Right atrium auricular region (tissue), 2 donors: Measurements from ENCODE around the gene PCDHB3. TPM values are rescaled to one million over a fixed set of nuclear protein-coding genes. Genes with fewer than 3 reads are reported as not detected.
A peak's percentile ranks its signal among the peaks of the same experiment; 100 is the strongest.
"Not testable (repeated sequence)": the region's sequence is repeated elsewhere in the genome, so short reads cannot be mapped to it uniquely, and the experiment has no call there.

Source experiments
- DNase-seq: peaks from one replicate; pipeline ENCODE4 v3.0.0-alpha.2; 2019; ENCODE audit warnings: low spot score
- H3K27ac ChIP-seq, 2 donors: fragments of 200-600 bp; sonication (generic); 1 replicate in 1 of 2; 2 replicates in 1 of 2; pipeline ENCODE4 v1.5.1; 2016 to 2019
- H3K27me3 ChIP-seq, 2 donors: fragments of 200-600 bp; sonication (generic); one replicate each; pipeline versions ENCODE4 v1.5.1 to v1.6.0; 2017 to 2019
- H3K36me3 ChIP-seq: fragments of 200-600 bp; sonication (generic); one replicate; pipeline ENCODE4 v1.5.1; 2016
- H3K4me1 ChIP-seq, 2 donors: fragments of 200-600 bp; sonication (generic); one replicate each; pipeline versions ENCODE4 v1.5.1 to v1.6.0; 2017 to 2019
- H3K4me3 ChIP-seq, 2 donors: fragments of 200-600 bp; sonication (generic); 1 replicate in 1 of 2; 2 replicates in 1 of 2; pipeline ENCODE4 v1.5.1; 2017 to 2019; ENCODE audit warnings: mild to moderate bottlenecking in 1 of 2, moderate library complexity in 1 of 2
- H3K9me3 ChIP-seq, 2 donors: fragments of 200-600 bp; sonication (generic); one replicate each; pipeline ENCODE4 v1.5.1; 2019
- total RNA-seq, 2 donors: library from RNA; depleted of rRNA; stranded (reverse); fragments of >200 nt; gene quantifications; one replicate each; pipeline ENCODE4 v1.1.0, GENCODE V29; 2016
- TF ChIP-seq, protein P1 (sequence below), 2 donors: fragments of 200-600 bp; sonication (generic); IDR thresholded peaks; one replicate each; pipeline ENCODE4 v1.5.1; 2019; ENCODE audit warnings: antibody characterized with exemption in 2 of 2

PCDHB3 gene
- total RNA-seq, 2 donors from 2014 or later = 0.63 to 0.83 TPM

GRCh38 chr5:141084487-141084989 is 15.7 kb upstream of the PCDHB3 start:
- TF ChIP-seq, protein P1, sequence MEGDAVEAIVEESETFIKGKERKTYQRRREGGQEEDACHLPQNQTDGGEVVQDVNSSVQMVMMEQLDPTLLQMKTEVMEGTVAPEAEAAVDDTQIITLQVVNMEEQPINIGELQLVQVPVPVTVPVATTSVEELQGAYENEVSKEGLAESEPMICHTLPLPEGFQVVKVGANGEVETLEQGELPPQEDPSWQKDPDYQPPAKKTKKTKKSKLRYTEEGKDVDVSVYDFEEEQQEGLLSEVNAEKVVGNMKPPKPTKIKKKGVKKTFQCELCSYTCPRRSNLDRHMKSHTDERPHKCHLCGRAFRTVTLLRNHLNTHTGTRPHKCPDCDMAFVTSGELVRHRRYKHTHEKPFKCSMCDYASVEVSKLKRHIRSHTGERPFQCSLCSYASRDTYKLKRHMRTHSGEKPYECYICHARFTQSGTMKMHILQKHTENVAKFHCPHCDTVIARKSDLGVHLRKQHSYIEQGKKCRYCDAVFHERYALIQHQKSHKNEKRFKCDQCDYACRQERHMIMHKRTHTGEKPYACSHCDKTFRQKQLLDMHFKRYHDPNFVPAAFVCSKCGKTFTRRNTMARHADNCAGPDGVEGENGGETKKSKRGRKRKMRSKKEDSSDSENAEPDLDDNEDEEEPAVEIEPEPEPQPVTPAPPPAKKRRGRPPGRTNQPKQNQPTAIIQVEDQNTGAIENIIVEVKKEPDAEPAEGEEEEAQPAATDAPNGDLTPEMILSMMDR (IDR thresholded peaks at IDR 0.05) = peak in 1 of 2 donors; percentile 74
- peak overlapping the region in 1 of 2 donors; percentile 17 for H3K27ac ChIP-seq
- H3K27me3 ChIP-seq = peaks cover 0 to 5% of the 10 kb centered on the region in 2 donors
- H3K9me3 ChIP-seq = peaks cover 0 to 24% of the 10 kb centered on the region in 2 donors
- H3K36me3 ChIP-seq = no peaks in the 10 kb centered on the region
- no peaks in the 10 kb centered on the region for H3K4me1 ChIP-seq
- DNase-seq = no peak
- peak overlapping the region; percentile 38 to 47 for H3K4me3 ChIP-seq

DNA sequence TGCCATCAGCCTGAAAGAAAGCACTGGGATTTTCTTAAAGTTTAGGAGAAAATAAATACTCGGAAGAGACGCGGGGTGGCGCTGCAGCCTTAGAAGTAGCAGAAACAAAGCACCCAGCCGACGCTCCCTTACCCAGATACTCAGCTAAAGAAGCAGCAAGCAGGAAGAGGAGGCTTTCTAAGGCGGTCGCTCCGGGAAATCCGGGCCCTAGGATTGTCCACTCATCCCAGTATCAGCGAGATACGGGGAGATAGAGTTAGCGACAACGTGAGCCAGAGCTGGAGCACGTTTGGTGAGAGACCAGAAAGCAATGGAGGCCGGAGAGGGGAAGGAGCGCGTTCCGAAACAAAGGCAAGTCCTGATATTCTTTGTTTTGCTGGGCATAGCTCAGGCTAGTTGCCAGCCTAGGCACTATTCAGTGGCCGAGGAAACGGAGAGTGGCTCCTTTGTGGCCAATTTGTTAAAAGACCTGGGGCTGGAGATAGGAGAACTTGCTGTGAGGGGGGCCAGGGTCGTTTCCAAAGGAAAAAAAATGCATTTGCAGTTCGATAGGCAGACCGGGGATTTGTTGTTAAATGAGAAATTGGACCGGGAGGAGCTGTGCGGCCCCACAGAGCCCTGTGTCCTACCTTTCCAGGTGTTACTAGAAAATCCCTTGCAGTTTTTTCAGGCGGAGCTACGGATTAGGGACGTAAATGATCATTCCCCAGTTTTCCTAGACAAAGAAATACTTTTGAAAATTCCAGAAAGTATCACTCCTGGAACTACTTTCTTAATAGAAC is 5.6 kb upstream of the PCDHB3 start, which contains the start of gene PCDHB2:
TSS of gene PCDHB2 (plus strand) at position 135 of the 782 bp plus-strand sequence. CDS start at position 311, 176 bp downstream.
- H3K27me3 ChIP-seq = no peaks in the 10 kb centered on the region
- no peaks in the 10 kb centered on the region for H3K4me1 ChIP-seq
- H3K36me3 ChIP-seq = no peaks in the 10 kb centered on the region
- TF ChIP-seq, protein P1 (IDR thresholded peaks at IDR 0.05) = peak in 1 of 2 donors; percentile 46
- H3K4me3 ChIP-seq = peak within 1 kb of the TSS; percentile 24 to 38
- no peak for DNase-seq
- H3K27ac ChIP-seq = no peak within 1 kb of the TSS
- peaks cover 11 to 61% of the 10 kb centered on the region in 2 donors for H3K9me3 ChIP-seq

GRCh38 chr5:141095263-141095641 is 5.0 kb upstream of the PCDHB3 start:
- no peaks in the 10 kb centered on the region for H3K27me3 ChIP-seq
- TF ChIP-seq, protein P1 (IDR thresholded peaks at IDR 0.05) = no peak
- H3K27ac ChIP-seq = no peak overlapping the region
- DNase-seq = no peak
- H3K9me3 ChIP-seq = peaks cover 11 to 61% of the 10 kb centered on the region in 2 donors
- H3K4me3 ChIP-seq = peak overlapping the region; percentile 24 to 38
- H3K4me1 ChIP-seq = no peaks in the 10 kb centered on the region
- H3K36me3 ChIP-seq = no peaks in the 10 kb centered on the region

DNA sequence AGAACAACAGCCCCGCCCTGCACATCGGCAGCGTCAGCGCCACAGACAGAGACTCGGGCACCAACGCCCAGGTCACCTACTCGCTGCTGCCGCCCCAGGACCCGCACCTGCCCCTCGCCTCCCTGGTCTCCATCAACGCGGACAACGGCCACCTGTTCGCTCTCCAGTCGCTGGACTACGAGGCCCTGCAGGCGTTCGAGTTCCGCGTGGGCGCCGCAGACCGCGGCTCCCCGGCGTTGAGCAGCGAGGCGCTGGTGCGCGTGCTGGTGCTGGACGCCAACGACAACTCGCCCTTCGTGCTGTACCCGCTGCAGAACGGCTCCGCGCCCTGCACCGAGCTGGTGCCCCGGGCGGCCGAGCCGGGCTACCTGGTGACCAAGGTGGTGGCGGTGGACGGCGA is 4.1 kb upstream of the PCDHB3 start:
- not testable (repeated sequence) for H3K4me1 ChIP-seq, H3K36me3 ChIP-seq, H3K27ac ChIP-seq, DNase-seq, H3K27me3 ChIP-seq, H3K4me3 ChIP-seq
- peaks cover 11 to 60% of the 10 kb centered on the region in 2 donors for H3K9me3 ChIP-seq

DNA sequence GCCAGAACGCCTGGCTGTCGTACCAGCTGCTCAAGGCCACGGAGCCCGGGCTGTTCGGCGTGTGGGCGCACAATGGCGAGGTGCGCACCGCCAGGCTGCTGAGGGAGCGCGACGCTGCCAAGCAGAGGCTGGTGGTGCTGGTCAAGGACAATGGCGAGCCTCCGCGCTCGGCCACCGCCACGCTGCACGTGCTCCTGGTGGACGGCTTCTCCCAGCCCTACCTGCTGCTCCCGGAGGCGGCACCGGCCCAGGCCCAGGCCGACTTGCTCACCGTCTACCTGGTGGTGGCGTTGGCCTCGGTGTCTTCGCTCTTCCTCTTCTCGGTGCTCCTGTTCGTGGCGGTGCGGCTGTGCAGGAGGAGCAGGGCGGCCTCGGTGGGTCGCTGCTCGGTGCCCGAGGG is 3.7 kb upstream of the PCDHB3 start:
- H3K9me3 ChIP-seq = peaks cover 11 to 62% of the 10 kb centered on the region in 2 donors
- not testable (repeated sequence) for H3K27ac ChIP-seq, DNase-seq, H3K4me3 ChIP-seq, H3K4me1 ChIP-seq, H3K27me3 ChIP-seq, H3K36me3 ChIP-seq

DNA sequence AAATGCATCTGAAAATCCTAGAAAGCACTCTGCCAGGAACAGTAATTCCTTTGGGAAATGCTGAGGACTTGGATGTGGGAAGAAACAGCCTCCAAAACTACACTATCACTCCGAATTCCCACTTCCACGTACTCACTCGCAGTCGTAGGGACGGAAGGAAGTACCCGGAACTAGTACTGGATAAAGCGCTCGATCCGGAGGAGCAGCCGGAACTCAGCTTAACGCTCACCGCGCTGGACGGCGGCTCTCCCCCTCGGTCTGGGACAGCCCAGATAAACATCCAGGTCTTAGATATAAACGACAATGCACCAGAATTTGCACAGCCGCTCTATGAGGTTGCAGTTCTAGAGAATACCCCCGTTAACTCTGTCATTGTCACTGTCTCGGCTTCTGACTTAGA is 786 bp downstream of the PCDHB3 start:
- no peak for DNase-seq

DNA sequence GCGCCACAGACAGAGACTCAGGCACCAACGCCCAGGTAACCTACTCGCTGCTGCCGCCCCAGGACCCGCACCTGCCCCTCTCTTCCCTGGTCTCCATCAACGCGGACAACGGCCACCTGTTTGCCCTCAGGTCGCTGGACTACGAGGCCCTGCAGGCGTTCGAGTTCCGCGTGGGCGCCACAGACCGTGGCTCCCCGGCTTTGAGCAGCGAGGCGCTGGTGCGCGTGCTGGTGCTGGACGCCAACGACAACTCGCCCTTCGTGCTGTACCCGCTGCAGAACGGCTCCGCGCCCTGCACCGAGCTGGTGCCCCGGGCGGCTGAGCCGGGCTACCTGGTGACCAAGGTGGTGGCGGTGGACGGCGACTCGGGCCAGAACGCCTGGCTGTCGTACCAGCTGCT is 1.8 kb downstream of the PCDHB3 start:
- H3K36me3 ChIP-seq, DNase-seq, H3K4me1 ChIP-seq, H3K27me3 ChIP-seq, H3K4me3 ChIP-seq, H3K27ac ChIP-seq: not testable (repeated sequence)
- peaks cover 0 to 18% of the 10 kb centered on the region in 2 donors for H3K9me3 ChIP-seq

More for the DNA sequence above, 786 bp downstream of the PCDHB3 start:
- H3K27me3 ChIP-seq = no peaks in the 10 kb centered on the region
- H3K4me1 ChIP-seq = no peaks in the 10 kb centered on the region
- peak overlapping the region in 1 of 2 donors; percentile 33 for H3K4me3 ChIP-seq
- no peak overlapping the region for H3K27ac ChIP-seq
- no peaks in the 10 kb centered on the region for H3K36me3 ChIP-seq
- peaks cover 0 to 18% of the 10 kb centered on the region in 2 donors for H3K9me3 ChIP-seq
- TF ChIP-seq, protein P1 (IDR thresholded peaks at IDR 0.05) = no peak

DNA sequence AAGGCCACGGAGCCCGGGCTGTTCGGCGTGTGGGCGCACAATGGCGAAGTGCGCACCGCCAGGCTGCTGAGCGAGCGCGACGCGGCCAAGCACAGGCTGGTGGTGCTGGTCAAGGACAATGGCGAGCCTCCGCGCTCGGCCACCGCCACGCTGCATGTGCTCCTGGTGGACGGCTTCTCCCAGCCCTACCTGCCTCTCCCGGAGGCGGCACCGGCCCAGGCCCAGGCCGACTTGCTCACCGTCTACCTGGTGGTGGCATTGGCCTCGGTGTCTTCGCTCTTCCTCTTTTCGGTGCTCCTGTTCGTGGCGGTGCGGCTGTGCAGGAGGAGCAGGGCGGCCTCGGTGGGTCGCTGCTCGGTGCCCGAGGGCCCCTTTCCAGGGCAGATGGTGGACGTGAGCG is 2.2 kb downstream of the PCDHB3 start:
- DNase-seq, H3K36me3 ChIP-seq, H3K4me1 ChIP-seq, H3K27me3 ChIP-seq, H3K4me3 ChIP-seq, H3K27ac ChIP-seq: not testable (repeated sequence)
- H3K9me3 ChIP-seq = peaks cover 0 to 18% of the 10 kb centered on the region in 2 donors
